Uterus (tissue), 2 donors: ENCODE data around the gene MVB12A.

ENCODE experiments used
- CTCF ChIP-seq, 4 experiments: fragments of 200-600 bp in 2 of 4; fragments of 450-650 bp in 2 of 4; sonication (generic) in 2 of 4; IDR thresholded peaks; one replicate each; pipeline ENCODE4 v1.5.1; 2016 to 2019; ENCODE audit warnings: antibody characterized with exemption in 4 of 4, mild to moderate bottlenecking in 2 of 4, moderate library complexity in 1 of 4
- POLR2A ChIP-seq, 2 donors: fragments of 450-650 bp; IDR thresholded peaks; one replicate each; pipeline ENCODE4 v1.6.1; 2016; ENCODE audit warnings: antibody characterized with exemption in 2 of 2, mild to moderate bottlenecking in 1 of 2, moderate library complexity in 1 of 2

- TF ChIP-seq CTCF (IDR thresholded peaks at IDR 0.05) (no peak), POLR2A (IDR thresholded peaks at IDR 0.05) (no peak)
Measured at GRCh38 chr19:17380426-17381138, 39.3 kb upstream of the MVB12A start.
